ENCODE data around the gene DIP2A.

- no peak for TF ChIP-seq CTCF (conservative IDR thresholded peaks at IDR 0.05)
- no peak for TF ChIP-seq ZFX (IDR thresholded peaks at IDR 0.05)
Observed at GRCh38 chr21:46557919-46558392, 99.3 kb downstream of the DIP2A start.

Data from C4-2B (cell line).